Mammary epithelial cell (primary cell): Measurements from ENCODE around the gene ADAMTS4.

Experiments
- EZH2 ChIP-seq: IDR thresholded peaks from 2 replicates; pipeline ENCODE4 v1.6.1; 2012; ENCODE audit warnings: low read length, inconsistent platforms, borderline replicate concordance
- TF ChIP-seq, protein P1 (sequence below), 2 donors: IDR thresholded peaks in 1 of 2; conservative IDR thresholded peaks in 1 of 2; 2 replicates each; pipeline ENCODE4 v1.5.1; 2011 to 2012; ENCODE audit warnings: inconsistent platforms in 2 of 2, low read length in 2 of 2, mild to moderate bottlenecking in 2 of 2, control low read depth in 1 of 2, low read depth in 1 of 2; ENCODE audit not compliant: insufficient read depth in 1 of 2; ENCODE audit errors: extremely low read depth in 1 of 2

- TF ChIP-seq, protein P1, sequence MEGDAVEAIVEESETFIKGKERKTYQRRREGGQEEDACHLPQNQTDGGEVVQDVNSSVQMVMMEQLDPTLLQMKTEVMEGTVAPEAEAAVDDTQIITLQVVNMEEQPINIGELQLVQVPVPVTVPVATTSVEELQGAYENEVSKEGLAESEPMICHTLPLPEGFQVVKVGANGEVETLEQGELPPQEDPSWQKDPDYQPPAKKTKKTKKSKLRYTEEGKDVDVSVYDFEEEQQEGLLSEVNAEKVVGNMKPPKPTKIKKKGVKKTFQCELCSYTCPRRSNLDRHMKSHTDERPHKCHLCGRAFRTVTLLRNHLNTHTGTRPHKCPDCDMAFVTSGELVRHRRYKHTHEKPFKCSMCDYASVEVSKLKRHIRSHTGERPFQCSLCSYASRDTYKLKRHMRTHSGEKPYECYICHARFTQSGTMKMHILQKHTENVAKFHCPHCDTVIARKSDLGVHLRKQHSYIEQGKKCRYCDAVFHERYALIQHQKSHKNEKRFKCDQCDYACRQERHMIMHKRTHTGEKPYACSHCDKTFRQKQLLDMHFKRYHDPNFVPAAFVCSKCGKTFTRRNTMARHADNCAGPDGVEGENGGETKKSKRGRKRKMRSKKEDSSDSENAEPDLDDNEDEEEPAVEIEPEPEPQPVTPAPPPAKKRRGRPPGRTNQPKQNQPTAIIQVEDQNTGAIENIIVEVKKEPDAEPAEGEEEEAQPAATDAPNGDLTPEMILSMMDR (conservative IDR thresholded peaks at IDR 0.05 in 1 of 2, IDR thresholded peaks at IDR 0.05 in 1 of 2; ENCODE audit: extremely low read depth in 1 of 2, insufficient read depth in 1 of 2, low read depth in 1 of 2, low read length in 2 of 2) = no peak
- TF ChIP-seq EZH2 = no peak
Observed at GRCh38 chr1:161241682-161242081, 42.8 kb upstream of the ADAMTS4 start.
